GM19193 (cell line): Measurements from ENCODE around the gene TRRAP.

Experiments
- POLR2A ChIP-seq: IDR thresholded peaks from 4 replicates; pipeline ENCODE4 v1.6.1; 2011; ENCODE audit not compliant: insufficient read depth, insufficient read length; ENCODE audit errors: extremely low read depth

The TRRAP gene

DNA sequence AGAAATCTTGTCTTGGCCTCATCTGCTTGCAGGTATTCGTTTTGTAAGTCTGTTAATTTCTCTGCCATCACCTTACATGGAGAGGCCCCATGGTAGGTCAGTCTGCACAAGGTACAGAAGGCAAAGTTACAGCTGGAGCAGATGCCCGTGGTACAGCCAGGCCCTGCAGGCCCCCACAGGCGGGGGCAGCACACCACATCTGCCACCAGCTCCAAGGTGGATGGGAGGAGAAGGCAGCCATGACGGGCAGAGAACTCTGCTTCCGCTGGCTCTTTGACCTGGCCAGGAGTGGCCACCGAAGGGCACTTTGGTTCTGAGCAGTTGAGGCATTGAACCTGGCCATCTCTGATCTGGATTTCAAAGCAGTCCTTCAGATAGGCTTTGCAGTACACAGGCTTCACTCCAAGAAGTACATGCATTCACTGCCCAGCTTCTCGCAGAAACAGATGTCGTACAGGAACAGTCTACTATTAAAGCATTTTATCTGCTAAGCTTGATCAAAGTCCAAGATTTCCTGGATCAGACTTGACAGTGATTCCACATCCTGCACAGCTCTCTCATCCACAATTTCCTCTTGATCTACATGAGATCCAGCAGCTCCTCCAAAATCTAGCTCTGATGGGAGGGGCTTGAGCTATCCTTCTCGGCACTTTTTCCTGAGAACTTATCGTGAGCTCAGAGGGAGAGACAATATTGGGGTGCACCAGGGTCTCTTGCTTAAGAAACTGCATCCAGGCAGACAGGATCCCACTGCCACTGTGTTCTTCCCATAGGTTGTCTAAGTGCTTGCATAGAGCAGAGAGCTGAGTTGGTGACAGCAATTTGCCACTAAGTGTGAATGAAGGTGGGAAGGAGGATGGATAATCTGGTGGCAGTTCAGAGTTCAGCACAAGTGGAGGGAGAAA is 120.7 kb downstream of the TRRAP start:
- no peak for TF ChIP-seq POLR2A

DNA sequence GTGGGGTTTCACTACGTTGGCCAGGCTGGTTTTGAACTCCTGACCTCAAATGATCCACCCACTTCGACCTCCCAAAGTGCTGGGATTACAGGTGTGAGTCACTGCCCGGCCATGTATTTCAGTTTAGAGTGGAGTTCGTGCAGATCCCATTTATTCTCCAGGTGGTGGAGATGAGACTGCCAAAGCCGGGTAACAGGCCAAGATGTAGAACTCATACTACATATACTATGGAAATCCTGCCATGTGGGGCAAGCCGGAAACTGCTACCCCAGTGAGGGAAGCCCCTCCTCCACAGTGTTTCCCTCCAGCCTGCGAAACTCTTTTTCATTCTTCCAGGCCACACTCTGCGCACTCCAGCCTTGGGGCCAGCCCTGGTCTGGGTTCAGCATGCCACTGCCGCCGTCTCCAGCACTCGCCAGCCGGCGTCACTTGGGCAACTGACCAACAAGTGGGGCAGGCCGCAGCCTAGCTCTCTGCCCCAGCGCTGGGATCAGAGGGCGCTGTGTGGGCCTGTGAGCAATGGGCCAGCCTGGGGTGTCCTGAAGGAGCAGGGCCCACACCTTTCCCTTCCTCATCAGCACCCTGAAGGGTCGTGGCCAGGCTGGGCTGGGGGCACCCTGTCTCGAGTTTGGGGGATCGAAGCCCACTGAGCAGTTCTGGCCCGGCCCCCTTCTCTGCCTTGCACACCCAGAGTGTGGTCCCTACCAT is 122.0 kb downstream of the TRRAP start:
- no peak for TF ChIP-seq POLR2A

DNA sequence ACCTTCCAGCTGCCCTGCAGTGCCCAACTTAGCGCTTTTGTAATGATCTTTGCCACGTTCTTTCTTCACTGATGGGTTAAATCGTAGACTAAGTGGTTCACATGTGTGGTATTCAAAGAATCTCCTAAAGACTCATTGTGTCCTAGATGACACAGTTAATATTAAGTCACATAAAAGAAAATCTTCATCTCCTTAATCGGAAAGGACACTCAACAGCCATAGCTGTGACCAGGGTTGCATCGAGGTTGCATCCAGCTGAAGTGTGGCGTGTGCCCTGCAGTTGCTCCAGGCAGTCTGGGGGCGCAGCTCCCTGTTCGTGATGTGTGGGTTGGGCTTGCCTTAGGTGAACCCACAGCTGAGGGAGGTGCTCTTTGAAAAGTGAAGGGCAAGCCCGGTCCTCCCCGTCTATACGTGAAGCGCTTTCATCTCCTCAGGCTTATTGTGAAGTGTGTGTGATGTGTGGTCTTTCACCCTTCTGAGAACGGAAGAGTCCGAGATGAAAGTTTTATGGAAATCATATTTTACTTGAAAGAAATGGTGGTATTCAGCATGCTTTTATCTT is 122.7 kb downstream of the TRRAP start:
- no peak for TF ChIP-seq POLR2A

DNA sequence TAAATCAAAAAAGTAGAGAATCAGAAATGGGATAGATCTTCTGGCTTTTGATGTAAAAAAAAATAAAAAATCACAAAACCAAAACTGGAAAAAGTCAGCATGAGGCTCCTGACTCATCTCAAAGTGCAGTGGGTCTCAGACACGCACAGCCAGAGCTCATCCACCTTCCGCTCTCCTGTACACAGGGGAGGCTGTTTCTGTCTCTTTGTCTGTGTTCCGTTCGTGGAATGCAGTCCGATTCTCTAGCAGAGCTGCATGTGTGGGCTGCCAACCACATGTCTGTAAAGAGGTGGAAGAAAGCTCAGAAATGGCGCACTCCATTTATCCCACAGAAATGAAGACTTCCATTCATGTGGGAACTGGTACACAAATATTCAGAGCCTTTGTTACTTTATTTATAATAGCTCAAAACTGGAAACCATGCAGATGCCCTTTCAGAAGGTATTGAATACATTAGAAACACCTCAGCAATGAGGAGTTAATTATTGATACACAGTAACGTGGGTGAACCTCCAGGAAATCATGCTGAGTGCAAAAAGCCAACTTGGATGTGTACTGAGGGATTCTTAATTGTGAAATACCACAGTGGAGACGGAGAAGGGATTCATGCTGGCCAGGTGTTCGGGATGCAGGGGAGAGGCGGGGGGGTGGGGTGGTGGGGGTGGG is 123.3 kb downstream of the TRRAP start:
- TF ChIP-seq POLR2A: no peak

GRCh38 chr7:99002148-99002826 is 124.0 kb downstream of the TRRAP start:
- no peak for TF ChIP-seq POLR2A

DNA sequence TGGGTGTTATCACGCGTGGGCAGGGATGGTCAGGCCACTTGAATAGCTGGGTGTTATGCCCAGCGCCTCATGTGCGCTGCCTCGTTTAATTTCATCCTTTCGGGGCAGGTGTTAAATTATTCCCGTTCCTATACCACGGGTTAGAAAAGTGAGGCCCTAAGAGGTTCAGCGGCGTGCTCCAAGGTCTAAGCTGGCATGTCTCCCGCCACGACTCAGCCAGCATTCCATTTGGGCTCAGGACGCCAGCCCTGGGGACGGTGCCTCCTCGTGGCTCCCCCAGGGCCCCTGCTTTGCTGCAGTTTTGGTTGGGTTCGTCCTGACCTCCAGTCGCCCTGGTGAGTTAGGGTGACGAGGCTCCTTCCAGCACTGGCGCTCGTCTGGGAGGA is 124.5 kb downstream of the TRRAP start:
- no peak for TF ChIP-seq POLR2A

GRCh38 chr7:99003419-99003818 is 125.1 kb downstream of the TRRAP start:
- TF ChIP-seq POLR2A: no peak

- no peak for TF ChIP-seq POLR2A
These were observed 125.9 kb downstream of the TRRAP start for GRCh38 chr7:99004216-99004615.

GRCh38 chr7:99004781-99005500 is 126.6 kb downstream of the TRRAP start:
- TF ChIP-seq POLR2A: no peak

DNA sequence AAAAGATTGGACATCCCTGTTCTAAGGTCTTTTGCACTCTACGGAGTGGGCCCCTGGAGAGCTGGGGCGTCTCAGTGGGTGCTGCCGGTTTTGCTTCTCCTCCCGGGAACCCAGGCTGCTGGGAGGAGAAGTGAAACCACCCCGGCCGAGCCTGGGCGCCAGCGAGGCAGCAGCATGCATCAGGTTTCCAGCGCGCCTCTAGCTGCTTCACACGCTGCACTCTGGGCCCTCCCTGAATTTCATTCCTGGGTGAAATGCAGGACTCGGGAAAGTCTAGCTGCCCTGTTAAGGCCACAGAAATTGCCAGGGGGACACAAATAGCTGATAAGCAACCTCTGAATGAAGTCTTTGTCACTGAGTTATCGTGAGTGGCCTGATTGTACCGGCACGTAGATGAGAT is 127.4 kb downstream of the TRRAP start:
- no peak for TF ChIP-seq POLR2A

DNA sequence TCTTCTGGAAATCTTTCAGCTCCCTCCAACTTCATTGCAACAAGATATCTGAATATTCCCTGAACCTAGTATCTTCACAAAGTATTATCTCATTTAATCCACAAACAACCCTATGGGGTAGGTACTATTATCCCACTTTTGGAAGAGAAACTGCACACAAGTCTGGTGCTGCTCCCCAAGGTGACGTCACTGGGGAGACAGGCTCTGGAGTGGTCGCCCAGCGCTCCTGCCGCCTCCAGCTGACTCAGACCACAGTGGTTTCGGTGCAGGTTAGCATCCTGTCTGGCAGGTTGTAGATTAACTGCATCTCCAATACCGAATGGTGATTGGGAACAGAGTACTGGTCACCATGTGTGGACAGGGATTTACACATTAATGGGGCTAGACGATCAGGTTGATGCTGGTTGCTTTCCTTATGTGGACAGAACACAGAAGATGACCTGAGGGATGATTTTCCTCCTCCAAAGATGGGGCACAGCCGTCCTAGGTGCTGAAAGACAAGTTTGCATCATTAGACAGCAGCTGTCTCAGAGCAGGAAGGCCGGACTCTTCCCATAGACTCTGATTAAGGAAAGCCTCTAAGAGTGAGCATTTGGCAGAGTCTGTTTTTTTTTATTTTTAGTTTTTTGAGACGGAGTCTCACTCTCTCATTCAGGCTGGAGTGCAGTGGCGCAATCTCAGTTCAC is 128.6 kb downstream of the TRRAP start:
- TF ChIP-seq POLR2A: no peak

GRCh38 chr7:99008181-99008631 is 129.9 kb downstream of the TRRAP start:
- no peak for TF ChIP-seq POLR2A

DNA sequence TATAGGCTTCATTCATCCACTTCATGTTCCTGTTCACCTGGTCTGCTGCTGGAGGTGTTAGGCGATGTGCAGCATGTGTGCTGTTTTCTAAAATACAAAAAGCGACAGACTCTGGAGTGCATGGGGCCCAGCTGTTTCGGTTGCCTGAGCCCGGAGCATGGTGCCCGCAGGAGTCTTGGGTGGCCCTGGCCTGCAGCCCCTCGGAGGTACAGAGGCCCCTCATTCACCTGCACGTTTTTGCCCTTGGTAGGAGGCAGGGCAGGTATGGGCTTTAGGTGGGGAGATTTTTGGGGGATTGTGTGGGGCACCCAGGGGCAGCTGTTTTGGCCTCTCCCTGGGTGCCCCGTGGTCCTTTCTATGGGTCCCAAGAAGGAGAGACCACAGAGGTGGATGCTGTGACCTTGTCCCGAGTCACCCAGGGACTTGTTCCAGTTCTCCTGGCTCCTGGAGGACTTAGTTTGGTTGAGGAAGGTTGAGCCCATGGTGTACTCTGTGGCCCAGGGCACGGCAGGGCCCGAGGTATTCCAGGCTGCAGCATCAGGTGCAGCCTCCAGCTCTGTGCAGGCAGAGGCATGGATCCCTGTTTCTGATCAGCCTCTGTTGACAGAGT is 130.7 kb downstream of the TRRAP start:
- TF ChIP-seq POLR2A: no peak
